Loucy (cell line): ENCODE data around the gene GABRA4.

Experiments
- H2AFZ ChIP-seq: fragments of 200-600 bp; sonication (generic); 2 replicates; pipeline ENCODE4 v1.6.0; 2016; ENCODE audit warnings: antibody characterized with exemption, mild to moderate bottlenecking, low read length, moderate library complexity
- H3F3A ChIP-seq: fragments of 200-600 bp; 2 replicates; pipeline ENCODE4 v1.6.0; 2016; ENCODE audit warnings: antibody characterized with exemption, low read depth, mild to moderate bottlenecking
- H3K27me3 ChIP-seq: fragments of 200-600 bp; sonication (generic); 2 replicates; pipeline ENCODE4 v1.6.1; 2014; ENCODE audit warnings: low read length, mild to moderate bottlenecking; ENCODE audit not compliant: insufficient read depth, poor library complexity, severe bottlenecking
- H3K36me3 ChIP-seq: fragments of 200-600 bp; sonication (generic); 2 replicates; pipeline ENCODE4 v1.6.1; 2016; ENCODE audit warnings: low read length; ENCODE audit not compliant: insufficient read depth
- H3K4me1 ChIP-seq: fragments of 200-600 bp; sonication (generic); 2 replicates; pipeline ENCODE4 v1.5.1; 2014; ENCODE audit warnings: low read length, mild to moderate bottlenecking; ENCODE audit not compliant: insufficient read depth, poor library complexity, severe bottlenecking
- H3K4me2 ChIP-seq: fragments of 200-600 bp; sonication (generic); 2 replicates; pipeline ENCODE4 v1.6.0; 2014; ENCODE audit warnings: antibody characterized with exemption, low read length, low read depth, mild to moderate bottlenecking; ENCODE audit not compliant: poor library complexity, severe bottlenecking
- H3K4me3 ChIP-seq: fragments of 200-600 bp; sonication (generic); 2 replicates; pipeline ENCODE4 v1.5.1; 2014; ENCODE audit warnings: low read length, mild to moderate bottlenecking, mixed read lengths; ENCODE audit not compliant: poor library complexity, severe bottlenecking
- H3K79me2 ChIP-seq: fragments of 200-600 bp; sonication (generic); 2 replicates; pipeline ENCODE4 v1.6.1; 2014; ENCODE audit warnings: low read length; ENCODE audit not compliant: insufficient read depth
- H3K9ac ChIP-seq: fragments of 200-600 bp; sonication (generic); 2 replicates; pipeline ENCODE4 v1.6.0; 2014; ENCODE audit warnings: mild to moderate bottlenecking, low read depth, low read length, moderate library complexity; ENCODE audit not compliant: poor library complexity, severe bottlenecking
- H3K9me2 ChIP-seq: fragments of 200-600 bp; sonication (generic); replicated peaks from 2 replicates; pipeline ENCODE4 v1.6.1; 2016; ENCODE audit warnings: low read depth, low read length, mixed read lengths
- H3K9me3 ChIP-seq: fragments of 200-600 bp; sonication (generic); 2 replicates; pipeline ENCODE4 v1.6.1; 2014; ENCODE audit warnings: mild to moderate bottlenecking, antibody characterized with exemption, low read length, low read depth; ENCODE audit not compliant: insufficient read depth
- H4K20me1 ChIP-seq: fragments of 200-600 bp; sonication (generic); 2 replicates; pipeline ENCODE4 v1.6.0; 2014; ENCODE audit warnings: antibody characterized with exemption, low read length, mild to moderate bottlenecking; ENCODE audit not compliant: insufficient read depth, poor library complexity, severe bottlenecking
- EZH2phosphoT487 ChIP-seq: fragments of 200-600 bp; IDR thresholded peaks from 2 replicates; pipeline ENCODE4 v1.6.1; 2018; ENCODE audit warnings: antibody characterized with exemption, mild to moderate bottlenecking, moderate library complexity, borderline replicate concordance
- TF ChIP-seq, protein P1 (sequence below): fragments of 200-600 bp; sonication (generic); conservative IDR thresholded peaks from 2 replicates; pipeline ENCODE4 v1.5.1; 2014; ENCODE audit warnings: mild to moderate bottlenecking, antibody characterized with exemption, low read length

Gene GABRA4

DNA sequence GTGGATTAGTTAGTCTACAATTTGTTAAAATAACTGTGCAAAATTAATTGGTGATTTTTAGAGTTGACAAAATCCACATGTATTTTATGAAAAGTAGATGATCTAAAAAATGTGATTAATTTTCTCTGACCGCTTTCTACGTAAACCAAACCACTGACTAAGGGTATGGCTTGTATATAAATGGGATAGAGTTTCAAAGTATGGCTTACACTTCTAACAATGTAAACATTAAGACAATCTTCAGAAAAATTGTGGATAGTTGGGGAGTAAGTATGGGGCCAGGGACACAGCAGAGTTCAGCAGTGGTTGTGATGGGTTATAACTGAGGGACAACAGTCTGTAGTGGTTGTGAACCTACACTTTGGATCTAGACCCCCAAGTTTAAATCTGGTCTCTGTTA is 39.8 kb downstream of the GABRA4 start:
- Histone ChIP-seq H3K9me2 (no peaks in the 10 kb centered on the region), H3K9ac (no peak overlapping the region), H3K4me1 (no peaks in the 10 kb centered on the region)

GRCh38 chr4:46952451-46952850 is 40.9 kb downstream of the GABRA4 start:
- H4K20me1 ChIP-seq = no peaks in the 10 kb centered on the region
- H3K9me2 ChIP-seq = no peaks in the 10 kb centered on the region
- no peak overlapping the region for H3K4me3 ChIP-seq
- no peaks in the 10 kb centered on the region for H3K4me1 ChIP-seq
- H3K36me3 ChIP-seq = no peaks in the 10 kb centered on the region
- TF ChIP-seq EZH2phosphoT487 = no peak
- TF ChIP-seq, protein P1, sequence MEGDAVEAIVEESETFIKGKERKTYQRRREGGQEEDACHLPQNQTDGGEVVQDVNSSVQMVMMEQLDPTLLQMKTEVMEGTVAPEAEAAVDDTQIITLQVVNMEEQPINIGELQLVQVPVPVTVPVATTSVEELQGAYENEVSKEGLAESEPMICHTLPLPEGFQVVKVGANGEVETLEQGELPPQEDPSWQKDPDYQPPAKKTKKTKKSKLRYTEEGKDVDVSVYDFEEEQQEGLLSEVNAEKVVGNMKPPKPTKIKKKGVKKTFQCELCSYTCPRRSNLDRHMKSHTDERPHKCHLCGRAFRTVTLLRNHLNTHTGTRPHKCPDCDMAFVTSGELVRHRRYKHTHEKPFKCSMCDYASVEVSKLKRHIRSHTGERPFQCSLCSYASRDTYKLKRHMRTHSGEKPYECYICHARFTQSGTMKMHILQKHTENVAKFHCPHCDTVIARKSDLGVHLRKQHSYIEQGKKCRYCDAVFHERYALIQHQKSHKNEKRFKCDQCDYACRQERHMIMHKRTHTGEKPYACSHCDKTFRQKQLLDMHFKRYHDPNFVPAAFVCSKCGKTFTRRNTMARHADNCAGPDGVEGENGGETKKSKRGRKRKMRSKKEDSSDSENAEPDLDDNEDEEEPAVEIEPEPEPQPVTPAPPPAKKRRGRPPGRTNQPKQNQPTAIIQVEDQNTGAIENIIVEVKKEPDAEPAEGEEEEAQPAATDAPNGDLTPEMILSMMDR = no peak
- H3K4me2 ChIP-seq = no peak overlapping the region
- no peaks in the 10 kb centered on the region for H3F3A ChIP-seq
- no peaks in the 10 kb centered on the region for H3K9me3 ChIP-seq
- H3K27me3 ChIP-seq = no peaks in the 10 kb centered on the region
- no peak overlapping the region for H2AFZ ChIP-seq
- H3K9ac ChIP-seq = no peak overlapping the region
- H3K79me2 ChIP-seq = no peaks in the 10 kb centered on the region

More for the DNA sequence above, 39.8 kb downstream of the GABRA4 start:
- H3K4me3 ChIP-seq = no peak overlapping the region
- H3K79me2 ChIP-seq = no peaks in the 10 kb centered on the region
- H3K9me3 ChIP-seq = no peaks in the 10 kb centered on the region
- H4K20me1 ChIP-seq = no peaks in the 10 kb centered on the region
- no peaks in the 10 kb centered on the region for H3K27me3 ChIP-seq
- H3K36me3 ChIP-seq = no peaks in the 10 kb centered on the region
- H3K4me2 ChIP-seq = no peak overlapping the region
- H2AFZ ChIP-seq = no peak overlapping the region
- no peaks in the 10 kb centered on the region for H3F3A ChIP-seq
- no peak for TF ChIP-seq EZH2phosphoT487
- TF ChIP-seq, protein P1 = no peak

GRCh38 chr4:46950826-46951225 is 42.6 kb downstream of the GABRA4 start:
- Histone ChIP-seq H3K79me2 (no peaks in the 10 kb centered on the region), H3K4me2 (no peak overlapping the region), H3K9me2 (no peaks in the 10 kb centered on the region), H2AFZ (no peak overlapping the region), H3K9me3 (no peaks in the 10 kb centered on the region), H3F3A (no peaks in the 10 kb centered on the region), H3K27me3 (no peaks in the 10 kb centered on the region), H4K20me1 (no peaks in the 10 kb centered on the region), H3K36me3 (no peaks in the 10 kb centered on the region), H3K4me3 (no peak overlapping the region), H3K9ac (no peak overlapping the region), H3K4me1 (no peaks in the 10 kb centered on the region)
- TF ChIP-seq EZH2phosphoT487 = no peak
- TF ChIP-seq, protein P1 = no peak
